CD4-positive, alpha-beta T cell (primary cell): Measurements from ENCODE around the gene GAL3ST3. TPM values are rescaled to one million over a fixed set of nuclear protein-coding genes. Genes with fewer than 3 reads are reported as not detected.

Experiments
- ATAC-seq: fragments of 200-7000 bp; cut with Tn5 transposase; one replicate; pipeline ENCODE4 v1.10.0; 2022; ENCODE audit warnings: mild to moderate bottlenecking; ENCODE audit not compliant: poor library complexity
- CTCF ChIA-PET: fragments of 350-600 bp; sonication (Branson Sonifier 250); formaldehyde crosslinking; loops from one replicate; lab custom pipeline; 2021; ENCODE audit warnings: antibody characterized with exemption, inconsistent platforms; lab: Charles Lee
- POLR2A ChIA-PET: fragments of 350-600 bp; sonication (Branson Sonifier 250); formaldehyde crosslinking; loops from one replicate; lab custom pipeline; 2021; ENCODE audit warnings: antibody characterized with exemption, inconsistent platforms; lab: Charles Lee
- DNase-seq, 14 experiments: peaks; one replicate each; pipeline ENCODE4 v3.0.0-alpha.2; 2013 to 2020; ENCODE audit warnings: mixed read lengths in 2 of 14
- H3K27ac ChIP-seq, 2 donors: one replicate each; pipeline versions ENCODE4 v1.5.1 to v1.7.0; 2013; ENCODE audit warnings: low read length in 2 of 2, low read depth in 1 of 2, mild to moderate bottlenecking in 1 of 2
- H3K27me3 ChIP-seq, 2 experiments: 1 replicate in 1 of 2; 2 replicates in 1 of 2; pipeline versions ENCODE4 v1.6.1 to v1.7.0; 2013; ENCODE audit warnings: low read length in 2 of 2, control low read depth in 1 of 2, mild to moderate bottlenecking in 1 of 2, moderate library complexity in 1 of 2; ENCODE audit not compliant: insufficient read depth in 2 of 2, control insufficient read depth in 1 of 2
- H3K36me3 ChIP-seq: one replicate; pipeline ENCODE4 v1.6.1; 2013; ENCODE audit warnings: low read length, control low read depth; ENCODE audit not compliant: insufficient read depth
- H3K4me1 ChIP-seq: one replicate; pipeline ENCODE4 v1.6.1; 2013; ENCODE audit warnings: low read length, control low read depth; ENCODE audit not compliant: insufficient read depth
- H3K4me3 ChIP-seq: one replicate; pipeline ENCODE4 v1.5.1; 2013; ENCODE audit warnings: mild to moderate bottlenecking, low read length, moderate library complexity
- H3K9me3 ChIP-seq, 2 experiments: 1 replicate in 1 of 2; 2 replicates in 1 of 2; pipeline versions ENCODE4 v1.6.1 to v1.7.0; 2013; ENCODE audit warnings: low read length in 2 of 2, mild to moderate bottlenecking in 2 of 2, control low read depth in 1 of 2, moderate library complexity in 1 of 2; ENCODE audit not compliant: control insufficient read depth in 1 of 2, insufficient read depth in 1 of 2
- H3K27ac Mint-ChIP-seq: one replicate; pipeline ENCODE4 v1.8.0; 2020; ENCODE audit warnings: mixed read lengths
- H3K27me3 Mint-ChIP-seq: one replicate; pipeline ENCODE4 v1.8.0; 2021; ENCODE audit warnings: mixed read lengths
- H3K36me3 Mint-ChIP-seq: one replicate; pipeline ENCODE4 v1.8.0; 2021; ENCODE audit warnings: low read depth, mixed read lengths
- H3K4me1 Mint-ChIP-seq: one replicate; pipeline ENCODE4 v1.8.0; 2021; ENCODE audit warnings: low read depth, mixed read lengths
- H3K4me3 Mint-ChIP-seq: one replicate; pipeline ENCODE4 v1.8.0; 2020; ENCODE audit warnings: mild to moderate bottlenecking, mixed read lengths
- H3K9me3 Mint-ChIP-seq: one replicate; pipeline ENCODE4 v1.8.0; 2020; ENCODE audit warnings: mixed read lengths
- intact Hi-C, 2 experiments: fragments of 100-400 bp; cut with DNase I in 1 of 2; cut with micrococcal nuclease in 1 of 2; formaldehyde crosslinking; loops; one replicate each; pipeline versions ENCODE4 v1.15.1 to v1.9.0; 2023 to 2025; cut with DNase I, micrococcal nuclease
- total RNA-seq, 174 experiments: library from RNA in 2 of 174; stranded (reverse) in 2 of 174; gene quantifications; one replicate each; pipeline ENCODE4 v1.2.3 and lab custom pipeline; 2021 to 2026
- TF ChIP-seq, protein P1 (sequence below): fragments of 200-600 bp; IDR thresholded peaks from one replicate; pipeline ENCODE4 v1.8.0; 2022; ENCODE audit warnings: antibody characterized with exemption, mild to moderate bottlenecking

The GAL3ST3 gene
- total RNA-seq, 2 experiments from 2014 or later: not detected

GRCh38 chr11:66044757-66045156, 4.2 kb downstream of the GAL3ST3 start:
- Histone ChIP-seq H3K27ac (no peak overlapping the region), H3K4me1 (peaks cover 26% of the 10 kb centered on the region), H3K4me3 (no peak overlapping the region), H3K36me3 (no peaks in the 10 kb centered on the region), H3K9me3 (no peaks in the 10 kb centered on the region), H3K27me3 (no peaks in the 10 kb centered on the region)
- ChIA-PET POLR2A (interaction anchor here (0.7 to 1.2 kb wide), 6 partner anchors 25 to 333 kb away, joined by 3 to 8 read pairs (median 4); partner anchors contain the start of genes BANF1, CCDC85B, KAT5 and PACS1), CTCF (interaction anchor here (0.7 to 3.0 kb wide), 12 partner anchors 9 to 333 kb away, joined by 3 to 14 read pairs (median 4); partner anchors contain the start of gene KAT5)
- intact Hi-C loops: loop anchor here in 1 of 2 experiments (10.0 kb wide), 1 partner anchor 330 kb away; the partner anchor contains the start of gene KAT5
- Mint-ChIP-seq H3K36me3 (no peaks in the 10 kb centered on the region), H3K4me1 (peaks cover 17% of the 10 kb centered on the region), H3K4me3 (no peak overlapping the region), H3K27me3 (peaks cover 5% of the 10 kb centered on the region), H3K27ac (no peak overlapping the region), H3K9me3 (no peaks in the 10 kb centered on the region)
- TF ChIP-seq, protein P1, sequence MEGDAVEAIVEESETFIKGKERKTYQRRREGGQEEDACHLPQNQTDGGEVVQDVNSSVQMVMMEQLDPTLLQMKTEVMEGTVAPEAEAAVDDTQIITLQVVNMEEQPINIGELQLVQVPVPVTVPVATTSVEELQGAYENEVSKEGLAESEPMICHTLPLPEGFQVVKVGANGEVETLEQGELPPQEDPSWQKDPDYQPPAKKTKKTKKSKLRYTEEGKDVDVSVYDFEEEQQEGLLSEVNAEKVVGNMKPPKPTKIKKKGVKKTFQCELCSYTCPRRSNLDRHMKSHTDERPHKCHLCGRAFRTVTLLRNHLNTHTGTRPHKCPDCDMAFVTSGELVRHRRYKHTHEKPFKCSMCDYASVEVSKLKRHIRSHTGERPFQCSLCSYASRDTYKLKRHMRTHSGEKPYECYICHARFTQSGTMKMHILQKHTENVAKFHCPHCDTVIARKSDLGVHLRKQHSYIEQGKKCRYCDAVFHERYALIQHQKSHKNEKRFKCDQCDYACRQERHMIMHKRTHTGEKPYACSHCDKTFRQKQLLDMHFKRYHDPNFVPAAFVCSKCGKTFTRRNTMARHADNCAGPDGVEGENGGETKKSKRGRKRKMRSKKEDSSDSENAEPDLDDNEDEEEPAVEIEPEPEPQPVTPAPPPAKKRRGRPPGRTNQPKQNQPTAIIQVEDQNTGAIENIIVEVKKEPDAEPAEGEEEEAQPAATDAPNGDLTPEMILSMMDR: no peak
- ATAC-seq (peak; percentile 11), DNase-seq (peak in 3 of 14 experiments; percentile 20 to 59 (median 24))

DNA sequence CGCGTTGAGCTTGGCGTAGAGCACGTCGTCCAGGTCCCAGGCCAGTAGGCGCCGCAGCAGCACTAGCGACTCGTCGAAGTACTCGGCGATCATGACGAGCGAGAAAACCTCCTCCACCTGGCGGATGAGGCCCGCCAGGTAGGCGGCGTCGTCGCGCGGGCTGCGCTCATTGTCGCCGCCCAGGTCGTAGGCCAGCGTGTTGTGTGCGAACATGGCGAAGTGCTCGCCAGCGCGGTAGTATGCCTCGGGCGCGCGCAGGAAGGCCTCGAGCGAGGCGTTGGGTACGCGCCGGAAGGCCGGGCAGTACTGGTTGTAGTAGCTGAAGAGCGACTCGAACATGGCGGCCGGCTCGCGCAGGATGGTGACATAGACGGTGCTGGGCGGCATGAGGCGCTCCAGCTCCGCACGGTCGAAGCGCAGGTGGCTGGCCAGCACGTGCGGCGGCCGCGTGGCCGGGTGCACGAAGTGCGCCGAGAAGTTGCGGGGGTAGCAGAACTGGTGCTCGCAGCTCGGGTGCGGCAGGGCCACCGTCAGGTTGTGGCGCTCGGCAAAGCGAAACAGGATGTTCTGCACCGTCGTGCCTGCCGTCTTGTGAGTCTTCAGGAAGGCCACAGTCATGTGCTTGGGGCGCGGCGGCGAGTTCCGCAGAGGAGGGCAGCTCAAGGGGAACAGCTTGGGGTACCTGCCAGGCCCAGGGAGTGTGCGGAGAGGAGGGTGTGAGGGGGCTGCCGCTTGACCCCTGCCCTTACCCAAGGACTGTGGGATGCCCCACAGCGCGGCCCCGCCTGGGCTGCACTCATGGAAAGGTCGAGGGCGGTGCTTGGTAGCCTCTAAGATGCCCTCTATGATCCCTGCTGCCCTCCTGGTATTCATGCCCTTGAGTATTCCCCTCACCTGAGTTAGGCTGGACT, 5.7 kb downstream of the GAL3ST3 start:
- H3K4me3 Mint-ChIP-seq: no peak overlapping the region

More for the DNA sequence above, 5.7 kb downstream of the GAL3ST3 start:
- peaks cover 11% of the 10 kb centered on the region for H3K4me1 Mint-ChIP-seq
- intact Hi-C loops: loop anchor here in 1 of 2 experiments (10.0 kb wide), 1 partner anchor 328 kb away; the partner anchor contains the start of gene KAT5
- H3K9me3 Mint-ChIP-seq: no peaks in the 10 kb centered on the region
- no peaks in the 10 kb centered on the region for H3K36me3 ChIP-seq
- ChIA-PET CTCF (interaction anchor here (1.6 to 3.0 kb wide), 2 partner anchors 9 to 21 kb away, joined by 3 to 14 read pairs; partner anchors contain the start of gene SF3B2), POLR2A (no interaction called here)
- H3K27me3 ChIP-seq: no peaks in the 10 kb centered on the region
- H3K4me1 ChIP-seq: peaks cover 13% of the 10 kb centered on the region
- no peaks in the 10 kb centered on the region for H3K9me3 ChIP-seq
- no peak overlapping the region for H3K27ac ChIP-seq
- TF ChIP-seq, protein P1: no peak
- peak in 1 of 14 experiments; percentile 33 for DNase-seq
- no peaks in the 10 kb centered on the region for H3K27me3 Mint-ChIP-seq
- no peak overlapping the region for H3K27ac Mint-ChIP-seq
- no peak for ATAC-seq
- H3K4me3 ChIP-seq: no peak overlapping the region
- no peaks in the 10 kb centered on the region for H3K36me3 Mint-ChIP-seq
